ENCODE data around the gene RAPH1.

Gene RAPH1, protein sequence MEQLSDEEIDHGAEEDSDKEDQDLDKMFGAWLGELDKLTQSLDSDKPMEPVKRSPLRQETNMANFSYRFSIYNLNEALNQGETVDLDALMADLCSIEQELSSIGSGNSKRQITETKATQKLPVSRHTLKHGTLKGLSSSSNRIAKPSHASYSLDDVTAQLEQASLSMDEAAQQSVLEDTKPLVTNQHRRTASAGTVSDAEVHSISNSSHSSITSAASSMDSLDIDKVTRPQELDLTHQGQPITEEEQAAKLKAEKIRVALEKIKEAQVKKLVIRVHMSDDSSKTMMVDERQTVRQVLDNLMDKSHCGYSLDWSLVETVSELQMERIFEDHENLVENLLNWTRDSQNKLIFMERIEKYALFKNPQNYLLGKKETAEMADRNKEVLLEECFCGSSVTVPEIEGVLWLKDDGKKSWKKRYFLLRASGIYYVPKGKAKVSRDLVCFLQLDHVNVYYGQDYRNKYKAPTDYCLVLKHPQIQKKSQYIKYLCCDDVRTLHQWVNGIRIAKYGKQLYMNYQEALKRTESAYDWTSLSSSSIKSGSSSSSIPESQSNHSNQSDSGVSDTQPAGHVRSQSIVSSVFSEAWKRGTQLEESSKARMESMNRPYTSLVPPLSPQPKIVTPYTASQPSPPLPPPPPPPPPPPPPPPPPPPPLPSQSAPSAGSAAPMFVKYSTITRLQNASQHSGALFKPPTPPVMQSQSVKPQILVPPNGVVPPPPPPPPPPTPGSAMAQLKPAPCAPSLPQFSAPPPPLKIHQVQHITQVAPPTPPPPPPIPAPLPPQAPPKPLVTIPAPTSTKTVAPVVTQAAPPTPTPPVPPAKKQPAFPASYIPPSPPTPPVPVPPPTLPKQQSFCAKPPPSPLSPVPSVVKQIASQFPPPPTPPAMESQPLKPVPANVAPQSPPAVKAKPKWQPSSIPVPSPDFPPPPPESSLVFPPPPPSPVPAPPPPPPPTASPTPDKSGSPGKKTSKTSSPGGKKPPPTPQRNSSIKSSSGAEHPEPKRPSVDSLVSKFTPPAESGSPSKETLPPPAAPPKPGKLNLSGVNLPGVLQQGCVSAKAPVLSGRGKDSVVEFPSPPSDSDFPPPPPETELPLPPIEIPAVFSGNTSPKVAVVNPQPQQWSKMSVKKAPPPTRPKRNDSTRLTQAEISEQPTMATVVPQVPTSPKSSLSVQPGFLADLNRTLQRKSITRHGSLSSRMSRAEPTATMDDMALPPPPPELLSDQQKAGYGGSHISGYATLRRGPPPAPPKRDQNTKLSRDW

DNA sequence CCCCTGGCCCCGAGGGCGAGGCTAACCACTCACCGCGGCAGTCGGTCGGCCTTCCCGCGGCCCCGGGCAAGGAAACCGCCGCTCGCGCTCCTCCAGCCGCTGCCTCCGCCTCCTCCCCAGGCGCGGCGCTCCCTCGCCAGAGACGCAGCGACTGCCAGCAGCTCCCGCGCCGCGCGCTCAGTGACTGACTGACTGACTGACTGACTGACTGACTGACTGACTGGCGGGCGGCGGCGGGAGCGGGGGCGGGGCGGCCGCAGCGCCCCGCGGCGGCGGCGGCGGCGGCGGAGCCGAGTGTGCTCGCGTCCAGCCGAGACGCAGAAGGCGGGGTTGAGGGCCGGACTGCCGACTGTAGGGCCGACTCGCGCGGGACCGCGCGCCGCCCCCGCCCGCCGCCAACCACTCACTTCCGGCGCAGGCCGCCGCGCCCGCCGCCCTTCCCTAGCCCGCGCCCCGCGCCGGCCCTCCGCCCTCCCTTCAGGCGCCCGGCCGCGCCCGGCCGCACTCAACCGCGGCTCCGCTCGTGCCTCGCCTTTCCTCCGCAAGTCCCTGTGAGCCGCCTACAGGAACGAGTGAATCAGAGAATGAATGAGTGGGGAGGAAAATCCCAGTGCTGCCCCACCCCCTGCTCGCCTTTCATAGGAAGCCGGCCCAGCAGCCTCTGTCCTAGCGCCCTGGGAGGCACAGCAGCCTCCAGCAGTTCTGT lies at the start of gene RAPH1:
TSS of gene RAPH1 (minus strand) at position 224 of the 706 bp plus-strand sequence. CDS start 39,948 bp downstream, outside the sequence.
- peak; percentile 92 for DNase-seq (ENCODE audit: low spot score)

DNA sequence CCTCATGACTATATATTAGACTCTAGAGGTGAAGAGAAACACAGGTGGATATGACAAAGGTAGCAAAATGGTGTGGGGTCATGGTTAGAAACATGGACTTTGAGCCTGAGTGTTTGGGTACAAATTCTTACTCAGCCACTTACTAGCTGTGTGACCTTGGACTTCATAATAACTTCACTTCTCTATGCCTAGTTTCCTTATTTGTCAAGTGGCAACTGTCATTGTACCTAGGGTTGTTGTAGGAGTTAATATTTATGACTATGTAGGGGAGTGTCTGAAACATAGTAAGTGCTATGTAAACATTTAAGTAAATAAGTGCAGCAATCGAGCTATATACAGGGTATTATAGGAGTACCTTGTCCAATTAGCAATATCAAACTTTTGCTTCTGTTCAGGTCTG lies 49.7 kb upstream of the RAPH1 start:
- no peak for DNase-seq (ENCODE audit: low spot score)

DNA sequence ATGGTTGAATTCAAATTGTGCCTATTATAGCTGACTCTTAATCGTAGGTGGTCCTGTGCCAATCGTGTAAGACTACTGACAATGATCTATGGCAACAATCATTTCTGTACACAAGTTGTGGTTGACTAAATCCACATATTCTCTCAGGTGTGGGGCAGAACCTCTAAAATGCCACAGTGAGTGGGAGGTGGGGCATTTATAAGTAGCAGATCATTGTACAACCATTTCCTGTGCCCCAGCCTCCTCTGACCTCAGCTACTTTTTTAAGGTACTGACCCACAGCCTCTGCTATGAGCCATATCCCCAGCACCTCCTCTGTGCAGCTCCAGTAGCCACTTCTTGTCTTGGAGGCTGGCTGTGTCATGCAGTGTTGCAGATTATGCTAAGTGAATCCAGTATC lies 48.6 kb upstream of the RAPH1 start:
- DNase-seq (ENCODE audit: low spot score), result no peak

DNA sequence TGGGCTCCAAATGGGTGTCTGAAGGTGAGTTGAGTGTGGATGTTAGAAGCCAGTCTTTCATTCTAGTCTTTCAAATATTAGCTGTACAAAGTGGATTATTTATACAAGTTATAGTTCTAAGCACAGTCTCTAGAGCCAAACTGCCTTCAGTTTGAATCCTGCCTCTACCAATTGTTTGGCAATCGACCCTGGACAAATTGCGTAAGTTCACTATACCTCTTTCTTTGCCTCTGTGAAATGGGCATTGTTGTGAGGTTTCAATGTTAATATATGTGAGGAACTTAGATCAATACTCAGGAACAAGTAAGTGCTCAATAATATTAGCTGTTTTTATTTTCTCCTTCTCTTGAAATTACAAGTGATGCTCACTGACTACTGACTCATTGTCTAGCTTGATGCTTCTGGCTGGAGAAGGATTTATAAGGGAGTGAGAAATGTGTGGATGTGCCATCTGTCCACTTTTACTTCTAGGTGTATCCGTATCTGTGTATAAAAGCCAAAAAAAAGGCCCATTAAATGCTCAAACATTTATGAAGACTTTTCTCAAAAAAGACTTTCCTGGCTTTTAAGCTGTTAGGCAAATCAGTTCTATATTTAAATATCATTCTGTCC lies 48.1 kb upstream of the RAPH1 start:
- DNase-seq (ENCODE audit: low spot score), result no peak

DNA sequence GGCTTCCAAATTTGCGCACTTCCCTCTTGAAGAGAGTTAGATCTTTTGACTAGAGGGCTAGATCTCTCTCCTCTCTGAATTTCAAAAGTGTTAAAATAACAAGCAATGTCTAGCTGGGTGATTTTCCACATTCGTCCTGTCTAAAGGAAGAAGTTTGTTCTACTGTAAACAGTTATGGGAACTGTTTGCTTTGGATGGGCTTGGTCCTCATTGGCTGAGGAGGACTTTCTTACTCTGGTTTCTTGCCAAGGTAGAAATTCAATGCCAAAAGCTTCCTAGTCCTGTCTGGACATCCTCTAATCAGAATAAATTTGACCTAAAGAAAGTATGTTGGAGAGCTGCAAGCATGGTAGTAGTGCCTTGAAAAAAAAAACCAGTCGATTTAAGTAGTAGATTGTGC lies 47.4 kb upstream of the RAPH1 start:
- DNase-seq (ENCODE audit: low spot score), result no peak

DNA sequence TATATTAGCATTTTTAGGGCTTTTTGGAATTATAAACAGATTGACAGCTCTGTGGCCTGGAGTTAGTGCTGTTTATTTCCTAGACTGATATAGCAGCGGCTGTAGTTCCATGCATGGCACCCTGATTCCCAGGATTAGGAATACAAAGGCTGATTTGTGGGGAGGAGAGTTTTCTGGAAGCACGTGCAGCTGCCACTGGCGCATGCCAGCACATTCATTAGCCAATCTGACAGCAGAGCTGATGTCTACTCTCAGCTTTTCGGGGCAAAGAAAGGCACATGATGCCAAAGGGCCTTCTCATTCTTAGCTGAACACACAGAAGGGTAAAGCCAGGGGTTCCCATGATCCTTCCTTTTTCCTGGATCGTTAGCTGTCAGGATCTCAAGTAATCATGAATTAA lies 45.7 kb upstream of the RAPH1 start:
- no peak for DNase-seq (ENCODE audit: low spot score)

DNA sequence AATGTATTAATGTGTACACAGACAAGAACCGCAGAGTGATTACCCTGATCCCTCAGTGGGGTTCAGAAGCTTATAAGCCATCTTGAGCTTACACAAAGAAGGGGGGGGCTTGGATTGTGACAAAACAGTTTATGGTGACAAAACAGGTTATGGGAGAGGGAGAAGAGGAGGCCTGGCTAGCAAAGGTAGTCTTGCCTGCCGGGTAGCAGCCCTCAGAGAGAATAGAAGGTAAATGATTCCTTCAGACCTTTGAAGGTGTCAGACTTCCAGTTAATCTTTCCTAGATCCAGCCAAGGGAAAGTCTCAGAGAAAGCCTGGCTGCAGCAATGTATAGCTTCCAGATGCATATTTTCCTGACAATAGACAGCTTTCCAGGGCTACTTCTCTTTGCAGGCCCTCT lies 44.6 kb upstream of the RAPH1 start:
- DNase-seq (ENCODE audit: low spot score), result no peak

DNA sequence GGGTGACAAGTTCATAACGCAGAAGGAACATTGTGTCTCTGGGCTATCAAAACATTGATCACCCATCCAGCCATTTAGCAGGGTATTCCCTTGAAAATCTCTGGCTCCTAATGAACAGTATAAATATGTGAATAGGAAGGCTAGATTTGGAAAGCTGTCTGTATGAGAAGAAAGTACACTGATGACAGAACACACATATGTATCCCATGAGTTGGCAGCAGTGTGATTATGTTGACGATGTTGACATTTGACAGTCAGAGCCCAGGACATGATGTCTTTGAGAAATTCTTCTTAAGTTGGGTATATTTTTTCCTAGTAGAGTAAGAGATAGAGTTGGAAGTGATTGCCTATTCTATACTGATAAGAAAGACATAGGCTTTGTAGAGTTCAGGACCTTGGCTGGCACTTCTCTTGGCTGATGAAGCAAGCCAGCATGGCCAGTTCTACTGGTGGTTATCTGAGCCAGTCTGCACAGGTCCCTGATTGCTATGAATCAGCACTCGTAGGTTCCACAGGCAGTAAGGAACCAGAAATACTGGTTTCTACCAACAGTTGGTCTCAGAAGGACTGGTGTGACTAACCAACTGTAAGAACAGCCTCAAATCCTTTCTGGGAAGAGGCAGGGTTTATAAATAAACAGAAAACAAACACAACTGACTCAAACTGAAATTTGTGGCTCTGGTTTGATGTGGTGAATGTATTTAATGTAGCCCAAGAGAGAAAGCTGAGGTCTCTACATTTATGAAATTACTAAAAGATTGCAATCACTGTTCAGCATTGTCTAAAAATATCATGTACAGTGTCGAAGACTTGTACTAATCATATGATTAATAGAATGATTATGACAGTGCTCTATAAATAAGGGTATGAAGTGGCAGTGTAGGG lies 43.9 kb upstream of the RAPH1 start:
- no peak for DNase-seq (ENCODE audit: low spot score)

DNA sequence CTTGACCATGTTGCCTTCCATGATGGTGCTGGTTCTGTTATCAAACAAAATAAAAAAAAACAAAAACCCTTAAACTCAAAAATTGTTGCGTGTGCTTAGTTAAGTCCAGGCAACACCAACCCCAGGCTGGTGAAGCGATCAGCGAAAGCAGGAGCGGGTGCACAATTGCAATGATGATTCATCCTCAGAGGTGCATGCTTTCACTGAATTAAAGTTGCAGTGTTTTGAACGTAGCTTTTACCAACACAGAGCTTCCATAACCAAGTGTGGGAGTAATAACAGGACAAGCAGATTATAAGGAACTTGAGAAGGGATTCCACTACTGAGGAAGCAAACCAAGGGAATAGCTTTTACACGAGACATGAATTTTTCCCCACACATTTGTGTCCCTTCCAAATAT lies 39.7 kb upstream of the RAPH1 start:
- DNase-seq (ENCODE audit: low spot score), result no peak

DNA sequence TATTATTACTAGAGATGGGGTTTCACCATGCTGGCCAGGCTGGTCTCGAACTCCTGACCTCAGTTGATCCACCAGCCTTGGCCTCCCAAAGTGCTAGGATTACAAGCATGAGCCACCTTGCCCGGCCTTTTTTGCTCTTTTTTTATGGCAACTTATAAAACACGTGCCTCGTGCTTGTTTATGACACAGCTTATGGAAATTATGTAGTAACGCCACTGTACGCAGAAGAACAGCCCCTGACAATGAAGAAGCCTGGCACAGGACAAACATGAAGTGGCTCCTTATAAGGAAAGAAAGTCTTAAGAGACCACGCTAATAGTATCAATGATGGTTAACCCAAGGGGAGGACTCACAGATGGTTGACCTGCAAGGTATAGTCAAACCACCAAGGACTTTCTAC lies 37.2 kb upstream of the RAPH1 start:
- no peak for DNase-seq (ENCODE audit: low spot score)

DNA sequence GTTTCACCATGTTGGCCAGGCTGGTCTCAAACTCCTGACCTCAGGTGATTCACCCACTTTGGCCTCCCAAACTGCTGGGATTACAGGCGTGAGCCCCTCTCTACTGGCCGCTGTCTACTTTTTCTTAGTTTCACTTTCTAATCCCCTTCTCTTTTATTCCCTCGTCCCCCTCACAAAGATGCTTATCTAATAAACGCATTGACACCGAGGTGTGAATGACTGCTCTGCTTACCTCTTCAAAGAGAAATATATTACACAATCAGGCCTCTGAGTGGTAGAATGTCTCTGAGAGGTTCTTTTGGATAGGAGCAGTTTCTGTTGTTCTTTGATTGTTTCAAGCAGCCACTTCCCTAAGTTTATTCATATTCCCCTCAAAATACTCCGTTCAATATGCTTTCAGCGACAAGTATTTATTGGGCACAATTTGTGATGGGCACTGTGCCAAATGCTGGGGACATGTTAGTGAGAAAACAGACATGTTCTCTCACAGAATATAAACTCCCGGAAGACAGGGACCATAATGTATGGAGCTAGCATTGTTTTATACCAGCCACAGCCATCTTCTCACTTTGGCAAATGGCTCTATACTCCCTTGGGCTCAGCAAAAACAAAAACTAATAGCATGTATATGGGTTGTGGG lies 34.7 kb upstream of the RAPH1 start:
- DNase-seq (ENCODE audit: low spot score), result no peak

DNA sequence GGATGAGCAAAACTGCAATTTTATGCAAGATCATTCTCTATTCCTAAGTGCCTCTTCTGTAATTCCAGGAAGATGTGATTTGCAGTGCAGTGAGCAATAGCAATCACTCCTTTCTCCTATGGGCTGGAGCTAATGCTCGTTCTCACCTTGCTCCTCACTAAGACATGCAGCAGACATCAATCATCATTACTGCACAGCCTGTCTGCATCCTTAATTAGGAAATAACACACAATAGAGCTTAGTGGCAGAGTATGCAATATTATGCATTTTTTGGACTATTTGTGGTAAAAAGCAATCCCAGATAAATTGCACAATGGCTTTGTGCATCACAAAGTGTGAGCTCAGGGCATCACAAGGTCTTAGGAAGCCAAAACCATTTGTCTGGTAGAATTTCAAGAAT lies 32.6 kb upstream of the RAPH1 start:
- DNase-seq (ENCODE audit: low spot score), result no peak

DNA sequence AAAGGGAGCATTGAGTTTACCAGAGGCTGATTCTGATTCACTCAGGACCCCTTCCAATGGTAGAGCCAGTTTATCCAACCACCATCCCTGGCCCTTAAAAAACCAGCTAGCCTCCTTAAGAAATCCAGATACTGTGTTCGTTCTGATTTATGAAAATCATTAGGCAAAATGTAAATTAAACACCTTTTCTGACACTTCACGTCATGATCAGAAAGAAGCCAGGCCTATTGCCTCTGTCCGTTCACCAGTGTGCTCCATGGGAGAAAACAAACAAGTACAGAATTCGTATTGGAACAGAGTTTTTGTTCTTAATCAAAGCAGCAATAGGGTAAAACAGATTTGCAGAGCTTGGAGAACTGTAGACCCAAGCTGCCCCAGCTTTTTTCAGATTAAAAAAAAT lies 31.1 kb upstream of the RAPH1 start:
- no peak for DNase-seq (ENCODE audit: low spot score)

DNA sequence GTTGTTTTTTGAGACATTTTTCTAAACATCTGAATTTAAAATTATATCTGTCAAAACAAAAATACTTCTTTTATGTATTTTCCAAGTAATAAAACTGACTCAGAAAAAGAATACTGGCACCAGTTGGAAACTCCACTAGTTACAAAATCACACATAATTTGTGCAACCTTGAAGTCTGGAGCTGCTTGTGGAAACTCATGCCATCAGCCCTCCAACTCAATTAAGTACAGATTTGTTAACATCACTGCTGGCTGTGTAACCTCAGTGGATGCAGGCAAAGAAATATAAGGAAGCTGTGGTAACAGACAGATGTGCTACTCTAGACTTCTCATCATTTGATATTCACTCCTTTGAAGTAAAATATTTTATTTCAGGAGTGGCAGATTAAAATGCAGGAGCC lies 30.0 kb upstream of the RAPH1 start:
- DNase-seq (ENCODE audit: low spot score), result no peak

DNA sequence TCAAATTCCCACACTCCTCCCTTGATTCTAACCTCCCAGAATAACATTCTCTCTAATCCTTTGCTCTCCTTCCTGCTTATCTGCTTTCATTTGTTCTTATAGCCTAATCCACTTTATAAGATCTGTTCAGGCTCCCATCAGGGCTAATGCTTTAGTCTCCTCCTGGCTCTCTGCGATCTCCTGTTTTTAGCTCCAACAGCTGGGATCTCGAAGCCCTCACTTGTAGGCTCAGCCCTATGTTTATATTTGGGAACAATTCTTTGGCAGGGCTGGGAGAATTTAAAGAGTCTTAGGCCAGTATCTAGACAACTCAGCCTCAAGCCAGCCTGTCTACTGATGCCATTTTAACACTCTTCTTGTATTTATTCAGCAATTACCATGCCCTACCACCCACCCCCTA lies 27.2 kb upstream of the RAPH1 start:
- no peak for DNase-seq (ENCODE audit: low spot score)

DNA sequence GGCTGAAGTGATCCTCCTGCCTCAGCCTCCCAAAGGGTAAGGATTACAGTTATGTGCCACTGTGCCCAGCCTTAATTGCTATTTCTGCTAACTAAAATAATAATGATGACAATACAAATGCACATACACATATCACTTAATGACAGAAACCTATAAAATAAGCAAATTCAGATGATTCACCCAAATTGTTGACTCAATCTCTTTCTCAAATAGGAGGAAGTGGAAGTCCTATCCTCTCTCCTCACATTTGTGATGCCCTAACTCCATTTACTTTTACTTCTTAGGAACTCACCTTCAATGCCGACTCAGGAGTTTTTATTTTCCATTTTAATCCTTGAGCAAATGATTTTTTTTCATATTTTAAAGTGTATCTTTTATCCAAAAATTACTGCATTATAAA lies 24.5 kb upstream of the RAPH1 start:
- DNase-seq (ENCODE audit: low spot score), result no peak

DNA sequence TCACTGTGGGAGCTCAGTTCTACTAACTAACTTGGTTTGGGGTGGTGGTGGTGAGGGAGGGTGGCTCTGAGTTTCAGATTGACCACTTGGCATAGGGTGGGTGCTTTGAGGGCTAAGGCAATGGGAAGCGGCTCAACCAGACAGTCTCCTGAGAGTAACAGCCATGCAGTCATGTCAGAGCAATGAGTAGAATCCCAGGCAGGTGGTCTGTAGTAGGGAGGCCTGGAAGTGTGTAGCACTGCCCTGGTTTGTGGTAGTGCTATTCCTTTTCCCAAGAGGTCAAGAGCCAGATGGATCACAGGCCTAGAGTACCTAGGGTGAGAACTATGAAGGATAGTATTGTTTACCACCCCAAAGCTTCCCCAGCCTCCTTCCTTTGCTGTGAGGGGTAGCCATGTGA lies 18.7 kb upstream of the RAPH1 start:
- no peak for DNase-seq (ENCODE audit: low spot score)

DNA sequence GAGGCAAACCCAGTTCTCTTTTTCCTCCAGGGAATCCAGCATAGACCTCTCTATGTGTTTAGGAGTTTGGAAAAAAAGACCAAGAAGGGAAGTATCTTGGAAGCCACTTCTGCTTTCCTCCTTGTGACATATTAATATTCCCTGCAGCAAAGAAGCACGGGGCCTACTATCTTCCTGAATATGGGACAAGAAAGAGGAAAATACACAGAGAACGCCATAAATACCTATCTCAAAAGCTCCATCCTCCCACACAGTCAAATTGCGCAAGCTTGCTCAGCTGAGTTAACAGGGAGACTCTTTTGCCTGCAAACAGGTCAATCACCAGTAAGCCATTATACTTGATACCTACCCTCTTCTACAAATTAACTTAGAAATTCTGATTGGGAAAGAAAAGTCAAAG lies 16.7 kb upstream of the RAPH1 start:
- DNase-seq (ENCODE audit: low spot score), result no peak

DNA sequence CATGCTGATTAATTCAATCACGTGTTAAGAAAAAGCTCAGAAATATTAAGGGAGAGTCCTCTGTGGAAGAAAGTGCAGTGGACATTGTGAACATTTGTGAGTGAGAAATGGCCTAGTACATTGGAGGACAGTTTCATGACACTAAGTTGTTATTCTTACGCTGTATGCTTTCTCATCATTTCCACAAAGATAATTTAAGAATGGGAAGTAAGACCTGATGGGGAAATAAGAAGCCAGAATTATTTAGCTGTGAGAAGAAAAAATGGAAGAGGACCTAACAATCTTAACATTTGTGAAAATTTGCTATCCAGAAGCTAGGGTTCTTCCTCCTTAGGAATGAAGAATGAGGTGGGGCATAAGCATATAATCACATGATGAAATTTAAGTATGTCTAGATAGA lies 15.2 kb upstream of the RAPH1 start:
- no peak for DNase-seq (ENCODE audit: low spot score)

DNA sequence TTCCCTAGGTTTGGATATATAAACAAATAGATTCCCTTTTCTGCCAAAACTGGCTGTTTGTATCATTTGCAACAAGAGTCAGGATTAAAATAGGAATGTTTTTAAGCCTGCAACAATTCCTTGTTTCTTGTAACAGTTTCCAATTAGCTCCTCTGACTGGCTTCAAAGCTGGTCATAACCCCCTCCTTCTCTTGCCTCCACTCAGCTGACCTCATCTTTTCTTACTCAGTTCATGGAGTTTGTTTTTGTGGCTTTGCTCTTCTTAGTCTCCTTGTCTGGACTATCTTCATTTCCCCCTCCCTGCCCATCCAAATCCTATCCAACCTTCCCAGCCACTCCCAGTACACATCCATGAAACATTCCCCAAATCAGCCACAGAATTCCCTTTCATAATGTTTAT lies 14.3 kb upstream of the RAPH1 start:
- no peak for DNase-seq (ENCODE audit: low spot score)
